DOHH2 (cell line): ENCODE results near the gene ATP4B.

Experiments
- EZH2phosphoT487 ChIP-seq: fragments of 200-600 bp; sonication (generic); IDR thresholded peaks from 2 replicates; pipeline ENCODE4 v1.6.1; 2017; ENCODE audit warnings: borderline replicate concordance, mild to moderate bottlenecking, antibody characterized with exemption, low read length, moderate library complexity, mixed read lengths
- TF ChIP-seq, protein P1 (sequence below): fragments of 200-600 bp; sonication (generic); IDR thresholded peaks from one replicate; pipeline ENCODE4 v1.5.1; 2014; ENCODE audit warnings: antibody characterized with exemption, mild to moderate bottlenecking, low read depth, low read length; ENCODE audit not compliant: poor library complexity, severe bottlenecking

DNA sequence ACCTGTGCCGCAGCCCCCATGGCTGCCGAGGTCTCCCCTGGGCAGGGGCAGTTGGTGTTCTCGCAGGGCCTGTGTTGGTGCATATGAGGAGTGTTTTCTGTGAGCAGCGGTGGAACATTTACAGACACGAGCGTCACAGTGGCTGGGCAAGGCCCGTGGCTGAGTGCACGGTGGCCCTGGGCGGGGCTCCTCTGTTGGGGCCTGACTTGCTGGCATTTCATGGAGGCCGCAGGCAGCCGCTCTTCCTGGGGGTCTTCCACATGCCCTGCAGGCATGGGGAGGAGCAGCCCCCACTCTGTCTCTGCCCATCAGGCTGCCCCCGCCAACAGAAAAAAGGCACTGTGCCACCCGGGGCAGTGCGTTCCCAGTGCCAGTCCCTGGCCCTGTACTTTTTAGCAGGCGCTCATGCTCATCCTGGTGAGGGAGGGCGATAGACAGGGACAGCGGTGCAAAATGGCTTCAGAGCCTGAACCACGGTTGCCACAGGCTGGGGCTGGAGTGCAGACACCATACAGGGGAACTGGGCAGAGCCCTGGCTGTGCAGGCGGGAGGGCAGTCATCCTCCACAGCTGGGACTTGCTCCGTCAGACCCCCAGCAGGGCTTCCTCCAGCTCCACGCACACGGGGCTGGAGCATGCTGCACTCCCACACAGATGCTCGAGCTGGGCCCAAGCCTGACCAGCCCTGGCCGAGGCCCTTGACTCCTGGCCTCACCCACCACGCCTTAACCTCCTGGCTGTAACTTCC, 49.9 kb downstream of the ATP4B start:
- TF ChIP-seq, protein P1, sequence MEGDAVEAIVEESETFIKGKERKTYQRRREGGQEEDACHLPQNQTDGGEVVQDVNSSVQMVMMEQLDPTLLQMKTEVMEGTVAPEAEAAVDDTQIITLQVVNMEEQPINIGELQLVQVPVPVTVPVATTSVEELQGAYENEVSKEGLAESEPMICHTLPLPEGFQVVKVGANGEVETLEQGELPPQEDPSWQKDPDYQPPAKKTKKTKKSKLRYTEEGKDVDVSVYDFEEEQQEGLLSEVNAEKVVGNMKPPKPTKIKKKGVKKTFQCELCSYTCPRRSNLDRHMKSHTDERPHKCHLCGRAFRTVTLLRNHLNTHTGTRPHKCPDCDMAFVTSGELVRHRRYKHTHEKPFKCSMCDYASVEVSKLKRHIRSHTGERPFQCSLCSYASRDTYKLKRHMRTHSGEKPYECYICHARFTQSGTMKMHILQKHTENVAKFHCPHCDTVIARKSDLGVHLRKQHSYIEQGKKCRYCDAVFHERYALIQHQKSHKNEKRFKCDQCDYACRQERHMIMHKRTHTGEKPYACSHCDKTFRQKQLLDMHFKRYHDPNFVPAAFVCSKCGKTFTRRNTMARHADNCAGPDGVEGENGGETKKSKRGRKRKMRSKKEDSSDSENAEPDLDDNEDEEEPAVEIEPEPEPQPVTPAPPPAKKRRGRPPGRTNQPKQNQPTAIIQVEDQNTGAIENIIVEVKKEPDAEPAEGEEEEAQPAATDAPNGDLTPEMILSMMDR = no peak
- no peak for TF ChIP-seq EZH2phosphoT487
